Measurements from ENCODE around the gene CRACR2A.

Gene CRACR2A

GRCh38 chr12:3597526-3598210, 155.2 kb downstream of the CRACR2A start:
- no peak overlapping the region for H3K27ac ChIP-seq (ENCODE audit: poor library complexity, severe bottlenecking)
- no peaks in the 10 kb centered on the region for H3K27me3 ChIP-seq (ENCODE audit: insufficient read depth, poor library complexity, severe bottlenecking)
- no peak overlapping the region for H3K4me3 ChIP-seq (ENCODE audit: severe bottlenecking)
- TF ChIP-seq CTCF (IDR thresholded peaks at IDR 0.05; ENCODE audit: poor library complexity, severe bottlenecking) = no peak
- H3K9me3 ChIP-seq (ENCODE audit: severe bottlenecking) = no peaks in the 10 kb centered on the region
- H3K36me3 ChIP-seq (ENCODE audit: low read depth) = no peaks in the 10 kb centered on the region
- DNase-seq (ENCODE audit: low spot score) (no peak), ATAC-seq (ENCODE audit: low read depth) (no peak)
- no peaks in the 10 kb centered on the region for H3K4me1 ChIP-seq (ENCODE audit: insufficient read depth, poor library complexity, severe bottlenecking)

GRCh38 chr12:3596703-3597415, 156.1 kb downstream of the CRACR2A start:
- H3K4me3 ChIP-seq (ENCODE audit: severe bottlenecking) = no peak overlapping the region
- ATAC-seq (ENCODE audit: low read depth) (no peak), DNase-seq (ENCODE audit: low spot score) (peak; percentile 21)
- H3K36me3 ChIP-seq (ENCODE audit: low read depth) = no peaks in the 10 kb centered on the region
- H3K9me3 ChIP-seq (ENCODE audit: severe bottlenecking) = no peaks in the 10 kb centered on the region
- no peak for TF ChIP-seq CTCF (IDR thresholded peaks at IDR 0.05; ENCODE audit: poor library complexity, severe bottlenecking)
- no peak overlapping the region for H3K27ac ChIP-seq (ENCODE audit: poor library complexity, severe bottlenecking)
- no peaks in the 10 kb centered on the region for H3K27me3 ChIP-seq (ENCODE audit: insufficient read depth, poor library complexity, severe bottlenecking)
- no peaks in the 10 kb centered on the region for H3K4me1 ChIP-seq (ENCODE audit: insufficient read depth, poor library complexity, severe bottlenecking)

- ATAC-seq (ENCODE audit: low read depth) = no peak
- H3K4me1 ChIP-seq (ENCODE audit: insufficient read depth, poor library complexity, severe bottlenecking) = no peaks in the 10 kb centered on the region
- no peak for TF ChIP-seq CTCF (IDR thresholded peaks at IDR 0.05; ENCODE audit: poor library complexity, severe bottlenecking)
These were observed 157.2 kb downstream of the CRACR2A start for GRCh38 chr12:3595721-3596120.

GRCh38 chr12:3594966-3595365, 157.9 kb downstream of the CRACR2A start:
- no peaks in the 10 kb centered on the region for H3K27me3 ChIP-seq (ENCODE audit: insufficient read depth, poor library complexity, severe bottlenecking)
- no peaks in the 10 kb centered on the region for H3K9me3 ChIP-seq (ENCODE audit: severe bottlenecking)
- no peaks in the 10 kb centered on the region for H3K4me1 ChIP-seq (ENCODE audit: insufficient read depth, poor library complexity, severe bottlenecking)
- H3K36me3 ChIP-seq (ENCODE audit: low read depth) = no peaks in the 10 kb centered on the region
- no peak for ATAC-seq (ENCODE audit: low read depth)
- H3K4me3 ChIP-seq (ENCODE audit: severe bottlenecking) = no peak overlapping the region
- no peak overlapping the region for H3K27ac ChIP-seq (ENCODE audit: poor library complexity, severe bottlenecking)
- DNase-seq (ENCODE audit: low spot score) = no peak
- TF ChIP-seq CTCF (IDR thresholded peaks at IDR 0.05; ENCODE audit: poor library complexity, severe bottlenecking) = no peak

More at GRCh38 chr12:3595721-3596120, 157.2 kb downstream of the CRACR2A start:
- no peak overlapping the region for H3K27ac ChIP-seq (ENCODE audit: poor library complexity, severe bottlenecking)
- peak; percentile 36 for DNase-seq (ENCODE audit: low spot score)
- H3K27me3 ChIP-seq (ENCODE audit: insufficient read depth, poor library complexity, severe bottlenecking) = no peaks in the 10 kb centered on the region
- no peaks in the 10 kb centered on the region for H3K9me3 ChIP-seq (ENCODE audit: severe bottlenecking)
- H3K4me3 ChIP-seq (ENCODE audit: severe bottlenecking) = no peak overlapping the region
- H3K36me3 ChIP-seq (ENCODE audit: low read depth) = no peaks in the 10 kb centered on the region
